Measurements from ENCODE around the gene ZNF385C. TPM values are rescaled to one million over a fixed set of nuclear protein-coding genes. Genes with fewer than 3 reads are reported as not detected.

The ZNF385C gene
- total and polyA plus RNA-seq, 2 of the 13 experiments (the other 11 are each of a cell fraction or from before 2014, with no cell fraction given) = 2.3 to 6.1 TPM

- TF ChIP-seq AHDC1 (CRISPR knock-in tag; IDR thresholded peaks at IDR 0.05; ENCODE audit: borderline replicate concordance) (no peak), SMARCE1 (IDR thresholded peaks at IDR 0.05; ENCODE audit: borderline replicate concordance) (no peak), ZNF616 (CRISPR knock-in tag; IDR thresholded peaks at IDR 0.05; ENCODE audit: low read depth) (no peak), ZNF556 (CRISPR knock-in tag; IDR thresholded peaks at IDR 0.05; ENCODE audit: borderline replicate concordance) (no peak), MEIS2 (CRISPR knock-in tag; IDR thresholded peaks at IDR 0.05) (no peak), HDAC1 (CRISPR knock-in tag; IDR thresholded peaks at IDR 0.05) (peak; percentile 64; the same call in 1 of the 2 replicates), ZNF710 (CRISPR knock-in tag; IDR thresholded peaks at IDR 0.05; ENCODE audit: borderline replicate concordance) (no peak), ZNF883 (CRISPR knock-in tag; IDR thresholded peaks at IDR 0.05; ENCODE audit: not compliant biosample characterization) (no peak), PBX3 (CRISPR knock-in tag; IDR thresholded peaks at IDR 0.05; ENCODE audit: borderline replicate concordance) (no peak), ZNF136 (CRISPR knock-in tag; IDR thresholded peaks at IDR 0.05; ENCODE audit: low read depth) (no peak), ZBTB43 (CRISPR knock-in tag; conservative IDR thresholded peaks at IDR 0.05) (no peak), ONECUT2 (CRISPR knock-in tag; IDR thresholded peaks at IDR 0.05) (0 out of 2 replicates have a peak, but pooled peaks have one; percentile 44), PAWR (CRISPR knock-in tag; IDR thresholded peaks at IDR 0.05; ENCODE audit: borderline replicate concordance) (no peak)
- TF ChIP-seq, protein P1, sequence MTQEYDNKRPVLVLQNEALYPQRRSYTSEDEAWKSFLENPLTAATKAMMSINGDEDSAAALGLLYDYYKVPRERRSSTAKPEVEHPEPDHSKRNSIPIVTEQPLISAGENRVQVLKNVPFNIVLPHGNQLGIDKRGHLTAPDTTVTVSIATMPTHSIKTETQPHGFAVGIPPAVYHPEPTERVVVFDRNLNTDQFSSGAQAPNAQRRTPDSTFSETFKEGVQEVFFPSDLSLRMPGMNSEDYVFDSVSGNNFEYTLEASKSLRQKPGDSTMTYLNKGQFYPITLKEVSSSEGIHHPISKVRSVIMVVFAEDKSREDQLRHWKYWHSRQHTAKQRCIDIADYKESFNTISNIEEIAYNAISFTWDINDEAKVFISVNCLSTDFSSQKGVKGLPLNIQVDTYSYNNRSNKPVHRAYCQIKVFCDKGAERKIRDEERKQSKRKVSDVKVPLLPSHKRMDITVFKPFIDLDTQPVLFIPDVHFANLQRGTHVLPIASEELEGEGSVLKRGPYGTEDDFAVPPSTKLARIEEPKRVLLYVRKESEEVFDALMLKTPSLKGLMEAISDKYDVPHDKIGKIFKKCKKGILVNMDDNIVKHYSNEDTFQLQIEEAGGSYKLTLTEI (CRISPR knock-in tag; conservative IDR thresholded peaks at IDR 0.05) = no peak
These were observed 10.3 kb downstream of the ZNF385C start (continued) for GRCh38 chr17:42087736-42088705.
